D341Med (cell line): Measurements from ENCODE around the gene ELAVL3.
"Not testable (repeated sequence)": the region's sequence is repeated elsewhere in the genome, so short reads cannot be mapped to it uniquely, and the experiment has no call there.

Experiments used
- DNase-seq: peaks from one replicate; pipeline ENCODE4 v3.0.0; 2012; ENCODE audit warnings: low spot score

Gene ELAVL3

DNA sequence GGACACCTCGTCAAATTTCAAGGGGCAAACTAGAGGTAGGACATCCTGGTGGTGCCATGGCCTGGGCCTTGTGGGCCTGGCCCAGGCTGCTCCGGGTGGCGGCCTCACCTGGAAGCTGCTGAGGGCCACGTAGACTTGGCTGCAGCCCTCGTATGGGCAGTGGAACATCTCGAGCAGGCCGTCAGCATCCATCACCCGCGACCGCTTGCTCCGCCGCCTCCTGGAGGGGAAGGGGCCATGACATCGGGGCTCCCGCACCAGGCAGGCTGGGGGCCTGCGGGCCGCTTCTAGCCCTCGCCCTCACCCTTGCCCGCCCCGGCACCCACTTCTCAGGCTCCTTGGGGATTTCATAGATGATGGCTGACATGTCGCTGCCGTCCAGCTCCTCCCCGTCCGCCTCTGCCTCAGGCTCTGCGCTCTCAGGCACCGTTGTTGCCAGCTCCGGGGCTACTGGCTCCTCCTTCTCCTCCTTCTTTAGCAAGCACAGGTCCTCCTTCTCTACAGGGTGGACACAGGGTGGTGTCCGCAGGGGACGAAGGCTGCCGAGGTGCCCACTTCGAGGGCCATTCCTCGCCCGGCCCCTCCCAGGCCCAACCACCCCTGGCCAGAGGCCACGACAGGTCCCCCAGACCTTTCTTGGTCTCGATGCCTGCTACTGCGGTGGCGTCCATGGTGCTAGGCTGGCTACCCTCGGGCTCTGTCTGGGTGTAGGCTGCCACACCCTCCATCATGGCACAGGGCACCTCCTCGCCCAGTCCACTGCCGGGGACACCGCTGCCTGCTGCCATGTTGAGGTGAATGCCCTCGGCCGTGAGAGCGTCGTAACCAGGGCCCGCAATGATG, 6.0 kb upstream of the ELAVL3 start:
- peak; percentile 33 for DNase-seq

DNA sequence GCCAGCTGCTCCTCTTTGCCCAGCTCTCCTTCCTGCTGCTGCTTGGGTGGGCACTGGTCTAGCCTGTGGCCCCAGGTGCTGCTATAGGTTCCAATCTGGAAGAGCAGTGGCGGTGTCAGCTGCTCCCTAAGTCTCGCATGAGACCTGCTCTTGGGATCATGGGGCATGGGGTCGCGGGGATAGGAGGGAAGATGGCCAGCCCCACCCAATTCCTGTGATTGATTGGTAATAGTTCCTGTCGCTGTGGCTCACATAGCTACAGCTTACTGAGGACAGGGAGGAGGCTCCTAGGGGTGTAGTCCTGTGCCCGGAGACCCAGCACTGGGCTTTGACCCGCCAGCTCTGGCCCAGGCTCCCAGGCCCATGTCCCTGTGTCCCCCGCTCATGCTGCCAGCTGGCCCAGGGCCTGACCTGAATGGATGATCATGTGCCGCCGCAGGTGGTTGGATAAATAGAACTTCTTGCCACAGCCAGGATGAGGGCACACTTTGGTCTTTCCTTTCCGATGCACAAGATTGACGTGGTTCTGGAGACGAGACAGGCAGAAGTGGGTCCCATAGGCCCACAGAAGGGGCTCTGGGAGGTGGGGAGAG, 4.5 kb upstream of the ELAVL3 start:
- DNase-seq: peak; percentile 18

DNA sequence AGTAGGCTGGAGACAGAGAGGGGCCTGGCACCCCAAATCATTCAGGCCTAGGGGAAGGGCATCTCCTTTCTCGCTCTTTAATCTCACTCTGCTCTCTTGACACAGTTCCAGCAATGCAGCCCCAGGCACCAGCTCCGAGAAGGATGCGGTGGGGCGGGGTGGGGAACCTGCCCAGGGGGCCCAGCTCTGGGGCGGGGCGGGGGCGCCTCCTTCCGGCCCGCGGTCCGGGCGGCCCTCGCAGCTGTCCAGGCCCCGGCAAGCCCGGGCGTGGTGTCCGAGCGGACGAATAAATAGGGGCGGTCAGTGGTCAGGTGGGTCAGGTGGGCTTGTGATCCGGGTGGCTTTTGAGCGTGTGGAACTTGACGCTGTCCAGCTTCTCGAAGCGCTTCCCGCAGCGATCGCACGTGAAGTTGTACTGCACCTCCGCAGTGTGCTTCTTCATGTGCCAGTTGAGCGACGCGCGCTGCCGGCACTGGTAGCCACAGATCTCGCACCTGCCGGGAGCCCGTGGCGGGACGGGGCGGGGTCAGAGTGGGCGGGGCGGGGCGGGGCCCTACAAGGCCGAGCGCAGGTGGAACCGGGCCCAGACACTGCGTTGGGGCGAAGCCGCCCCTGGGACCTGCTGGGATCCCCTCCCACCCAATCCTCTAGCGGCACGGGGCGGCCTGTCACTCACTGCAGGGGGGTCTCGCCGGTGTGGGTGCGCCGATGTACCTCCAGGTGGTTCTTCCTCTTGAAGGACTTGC, 2.7 kb upstream of the ELAVL3 start:
- DNase-seq: peak; percentile 31

DNA sequence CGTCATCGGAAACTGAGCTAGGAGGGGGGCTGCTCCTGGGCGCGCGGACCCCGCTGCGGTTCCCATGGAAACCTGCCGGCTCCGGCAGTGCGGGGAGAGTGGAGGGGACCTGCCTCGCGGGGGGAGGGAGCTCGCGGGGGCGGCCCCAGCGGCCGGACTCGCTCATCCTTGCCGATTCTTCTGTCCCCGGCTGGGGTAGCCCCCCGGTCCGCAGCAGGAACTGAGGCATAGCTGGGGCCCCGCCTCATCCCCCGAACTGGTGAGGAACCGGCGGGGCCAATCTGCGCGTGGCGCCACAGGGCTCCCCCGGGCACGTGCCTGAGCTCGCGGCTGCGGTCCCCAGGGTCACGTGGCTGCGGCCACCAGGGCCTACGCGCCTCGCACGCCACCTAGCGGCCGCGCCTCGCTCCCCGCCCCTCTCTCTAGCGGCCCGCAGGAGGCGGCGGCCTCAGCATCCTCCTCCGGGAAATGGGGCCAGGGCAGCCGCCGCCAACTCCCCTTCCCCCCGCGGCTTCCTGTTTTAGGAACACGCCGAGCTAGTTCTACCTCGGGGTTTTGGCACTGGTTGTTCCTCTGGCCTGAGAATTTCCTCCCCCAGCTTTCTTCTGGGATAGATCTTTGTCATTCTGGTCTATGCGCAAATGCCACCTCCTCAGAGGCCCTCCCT, 1.7 kb upstream of the ELAVL3 start:
- peak; percentile 97 for DNase-seq

DNA sequence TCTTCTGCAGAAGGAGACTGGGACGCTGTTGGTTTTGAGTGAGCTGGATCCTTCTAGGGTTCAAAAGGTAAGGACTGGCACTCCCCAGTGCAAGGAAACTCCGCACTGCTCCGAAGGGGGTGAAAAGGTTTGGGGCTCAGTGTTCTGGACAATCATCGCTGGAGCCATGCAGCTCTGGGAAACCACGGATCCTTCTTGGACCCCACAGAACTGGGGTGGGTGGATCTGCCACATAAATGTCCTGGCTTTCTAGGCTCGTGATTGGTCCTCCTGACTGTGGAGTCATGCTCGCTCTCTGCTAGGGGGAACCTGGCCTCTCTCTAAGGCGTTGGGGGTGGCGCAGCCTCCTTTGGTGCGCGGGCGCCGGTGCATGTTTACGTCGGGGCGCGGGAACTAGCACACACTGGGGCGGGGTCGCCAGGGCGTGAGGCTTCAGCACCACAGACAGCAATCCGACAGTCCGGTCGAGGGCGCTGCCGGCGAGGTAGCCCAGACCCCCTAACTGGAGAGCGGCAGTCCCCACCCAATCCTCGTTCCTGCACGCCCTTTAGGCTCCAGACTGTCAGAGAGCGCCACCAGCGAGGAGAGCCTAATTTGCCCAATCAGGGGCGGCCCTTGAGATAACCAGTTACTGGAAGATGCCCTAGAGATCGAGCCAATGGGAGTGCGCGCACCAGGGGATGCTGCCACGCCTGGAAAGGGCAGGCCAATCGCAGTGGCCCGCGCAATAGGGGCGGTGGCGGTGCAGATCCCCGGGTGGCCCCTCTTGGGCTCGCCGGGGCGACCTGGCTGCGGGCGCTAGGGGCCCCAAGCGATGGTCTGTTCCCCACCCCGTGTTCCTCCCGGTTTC, 913 bp upstream of the ELAVL3 start:
- peak; percentile 95 for DNase-seq

DNA sequence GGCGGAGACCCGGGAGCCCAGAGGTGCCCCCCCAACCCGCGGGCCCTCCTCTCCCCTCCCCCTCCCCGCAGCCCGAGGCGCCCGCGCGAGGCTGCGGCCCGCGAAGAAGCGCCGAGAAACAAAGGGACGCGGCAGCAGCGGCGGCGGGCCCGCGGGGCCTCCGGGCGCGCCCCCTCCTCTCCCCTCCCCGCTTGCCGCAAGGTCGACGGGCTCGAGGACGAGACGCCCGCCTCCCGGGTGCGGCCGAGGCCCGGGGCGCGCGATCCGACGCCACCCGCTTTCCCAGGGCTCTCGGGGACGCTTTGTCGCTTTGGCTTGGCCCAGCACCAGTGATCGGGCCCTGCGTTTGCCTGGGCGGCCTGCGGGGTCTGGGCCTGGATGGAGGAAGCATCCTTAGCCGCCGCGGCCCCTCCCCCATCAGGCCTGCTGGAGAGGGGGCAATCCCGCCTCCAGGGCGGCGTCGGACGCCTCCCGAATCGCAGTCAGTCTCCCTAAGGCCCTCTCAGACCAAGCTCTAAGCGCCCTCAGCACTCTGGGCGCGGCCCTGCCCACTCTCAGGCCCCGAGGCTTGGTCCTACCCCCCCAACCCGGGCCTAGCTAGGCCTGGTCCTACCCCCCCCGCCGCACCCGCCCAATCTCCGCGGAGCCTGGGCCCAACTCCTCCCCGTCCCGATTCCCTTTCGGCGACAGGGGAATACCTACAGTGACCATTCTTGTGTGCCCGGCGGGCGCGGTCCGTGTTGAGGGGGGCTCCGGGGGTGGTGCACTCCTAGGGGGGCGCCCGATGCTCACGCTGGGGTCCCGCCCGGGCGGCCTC, 740 bp downstream of the ELAVL3 start:
- peak; percentile 63 for DNase-seq

DNA sequence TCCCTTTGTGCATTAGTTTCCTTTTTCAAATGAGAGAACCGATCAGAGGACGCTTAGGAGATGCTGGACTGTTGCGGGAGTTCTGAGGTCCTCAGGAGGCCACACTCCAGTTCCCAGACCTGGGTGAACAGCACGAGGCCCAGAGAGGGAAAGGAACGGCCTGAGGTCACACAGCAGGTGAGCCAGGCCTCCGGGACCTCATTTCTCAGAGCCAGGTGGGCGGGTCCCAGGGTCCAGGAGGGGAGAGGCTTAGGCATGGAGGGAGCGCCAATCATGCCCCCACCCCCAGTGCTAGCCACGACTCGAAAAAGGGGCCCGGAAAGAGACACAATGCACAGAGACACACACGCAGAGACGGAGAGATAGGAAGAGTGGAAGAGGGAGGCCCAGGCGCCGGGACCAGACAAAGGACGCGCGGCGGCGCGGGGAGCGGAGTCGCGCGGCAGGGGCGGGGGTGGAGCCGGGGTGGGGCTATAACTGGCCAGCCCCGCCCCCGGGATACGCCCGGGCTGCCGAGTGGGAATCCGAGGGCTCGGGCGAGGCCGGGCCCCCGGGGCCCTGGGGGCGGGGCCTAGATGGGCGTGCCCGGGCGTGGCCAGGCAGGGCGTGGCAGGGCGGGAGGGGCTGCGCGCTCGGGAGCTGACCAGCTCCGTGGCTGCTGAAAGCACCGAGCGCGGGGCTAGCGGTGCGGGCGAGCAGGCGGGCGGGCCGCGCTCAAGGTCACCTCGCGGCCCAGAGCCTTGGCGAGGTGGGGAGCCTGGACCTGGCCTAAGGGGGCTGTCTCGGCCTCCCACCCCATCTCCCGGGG, 1.6 kb downstream of the ELAVL3 start:
- DNase-seq: peak; percentile 97

DNA sequence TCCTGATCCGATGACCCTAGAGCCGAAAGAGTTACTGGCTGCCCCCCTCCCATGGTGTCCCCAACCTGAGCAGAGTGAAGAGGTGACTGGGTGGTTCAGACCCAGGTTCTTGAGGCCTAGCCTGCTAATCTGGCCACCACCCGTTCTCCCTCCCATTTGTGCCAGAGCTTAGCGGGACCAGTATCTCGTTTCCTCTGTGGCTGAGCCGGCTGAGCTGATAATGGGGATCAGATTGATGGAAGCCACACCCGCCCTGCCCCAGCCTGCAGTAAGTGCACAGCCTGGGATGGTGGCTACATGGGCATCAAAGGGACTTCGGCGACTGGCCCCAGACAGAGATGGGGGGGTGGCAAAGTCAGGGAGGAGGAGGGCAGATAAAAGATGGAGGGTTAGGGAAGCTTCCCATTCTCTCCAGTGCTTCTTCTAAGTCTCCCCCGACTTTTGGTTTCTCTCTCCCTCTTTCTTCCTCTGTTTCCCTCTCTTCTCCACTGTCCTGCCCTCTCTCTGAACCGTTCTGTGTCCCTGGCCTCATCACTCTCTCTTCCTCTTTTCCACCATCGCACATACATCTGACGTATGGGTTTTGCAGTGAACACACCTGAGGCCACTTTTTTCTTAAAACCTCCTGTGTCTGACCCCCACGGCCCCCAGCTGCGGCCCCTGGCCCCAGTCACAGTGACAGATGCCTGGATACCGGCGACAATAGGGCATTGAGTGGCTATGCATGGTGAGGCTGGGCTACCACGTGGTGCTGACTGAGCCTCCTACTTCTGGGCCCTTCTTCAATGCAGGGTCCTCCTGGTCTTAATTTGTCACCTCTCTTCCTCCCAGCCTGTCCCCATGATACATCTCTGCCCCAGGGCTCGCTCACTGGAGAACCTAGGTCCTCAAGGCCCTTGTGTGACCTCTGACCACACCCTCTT, 2.4 kb downstream of the ELAVL3 start:
- DNase-seq: peak; percentile 85

DNA sequence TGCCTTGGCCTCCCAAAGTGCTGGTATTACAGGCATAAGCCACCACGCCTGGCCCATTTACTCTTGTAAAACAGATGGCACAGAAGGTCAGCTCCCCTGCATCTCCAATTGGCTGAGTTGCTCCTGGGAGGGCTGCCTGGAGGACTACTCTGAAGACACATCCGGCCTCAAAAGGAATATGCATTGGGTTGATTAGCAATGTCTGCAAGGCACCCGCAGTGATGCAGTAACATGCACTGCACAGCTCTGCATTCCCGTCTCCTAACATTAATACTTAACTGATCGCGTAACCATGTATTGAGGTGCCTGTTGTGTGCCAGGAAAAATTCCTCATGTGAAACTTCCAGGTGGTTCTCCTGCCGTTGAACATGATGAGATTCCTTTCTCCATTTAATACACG, 5.0 kb downstream of the ELAVL3 start:
- DNase-seq: no peak

DNA sequence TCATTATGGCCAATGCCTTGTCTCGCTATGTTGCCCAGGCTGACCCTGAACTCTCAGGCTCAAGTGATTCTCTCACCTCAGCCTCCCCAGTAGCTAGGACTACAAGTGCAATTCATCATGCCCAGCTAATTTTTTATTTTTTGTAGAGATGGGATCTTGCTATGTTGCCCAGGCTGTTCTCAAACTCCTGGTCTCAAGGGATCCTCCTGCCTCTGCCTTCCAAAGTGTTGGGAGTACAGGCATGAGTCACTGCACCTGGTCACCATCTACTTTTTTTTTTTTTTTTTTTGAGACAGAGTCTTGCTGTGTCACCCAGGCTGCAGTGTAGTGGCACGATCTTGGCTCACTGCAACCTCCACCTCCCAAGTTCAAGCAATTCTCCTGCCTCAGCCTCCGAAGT, 5.5 kb downstream of the ELAVL3 start:
- DNase-seq: not testable (repeated sequence)

DNA sequence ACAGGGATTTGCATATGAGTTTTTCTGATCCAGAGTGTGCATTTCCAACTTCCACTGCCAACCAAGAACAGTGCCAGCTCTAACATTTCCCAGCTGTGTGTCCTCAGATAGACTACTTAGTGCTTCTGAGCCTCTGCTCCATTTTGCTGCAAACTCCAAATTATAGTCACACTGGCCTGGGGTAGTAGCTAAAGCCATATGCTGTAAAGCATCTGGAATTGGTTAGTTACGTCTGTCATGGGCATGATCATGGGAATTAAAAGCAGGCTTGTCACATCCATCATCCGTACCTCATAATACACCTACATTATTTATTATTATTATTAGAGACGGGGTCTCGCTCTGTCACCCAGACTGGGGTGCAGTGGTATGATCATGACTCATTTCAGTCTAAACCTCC, 7.1 kb downstream of the ELAVL3 start:
- DNase-seq: no peak

DNA sequence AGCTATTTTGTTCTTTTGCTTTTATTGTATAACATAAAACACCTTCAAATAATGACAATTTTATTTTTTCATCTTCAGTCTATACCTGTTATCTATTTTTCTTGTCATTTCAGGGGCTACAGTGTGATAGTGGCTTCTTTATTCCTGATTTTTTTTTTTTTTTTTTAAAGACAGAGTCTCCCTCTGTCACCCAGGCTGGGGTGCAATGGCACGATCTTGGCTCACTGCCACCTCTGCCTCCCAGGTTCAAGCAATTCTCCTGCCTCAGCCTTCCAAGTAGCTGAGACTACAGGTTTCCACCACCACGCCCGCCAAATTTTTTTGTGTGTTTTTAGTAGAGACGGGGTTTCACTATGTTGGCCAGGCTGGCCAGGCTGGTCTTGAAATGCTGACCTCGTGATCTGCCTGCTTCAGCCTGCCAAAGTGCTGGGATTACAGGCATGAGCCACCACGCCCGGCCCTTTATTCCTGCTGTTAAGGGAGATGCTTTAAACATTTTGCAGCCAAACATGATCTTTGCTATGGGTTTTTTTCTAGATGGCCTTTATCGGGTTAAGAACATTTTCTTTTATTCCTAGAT, 12.5 kb downstream of the ELAVL3 start:
- DNase-seq: not testable (repeated sequence)

DNA sequence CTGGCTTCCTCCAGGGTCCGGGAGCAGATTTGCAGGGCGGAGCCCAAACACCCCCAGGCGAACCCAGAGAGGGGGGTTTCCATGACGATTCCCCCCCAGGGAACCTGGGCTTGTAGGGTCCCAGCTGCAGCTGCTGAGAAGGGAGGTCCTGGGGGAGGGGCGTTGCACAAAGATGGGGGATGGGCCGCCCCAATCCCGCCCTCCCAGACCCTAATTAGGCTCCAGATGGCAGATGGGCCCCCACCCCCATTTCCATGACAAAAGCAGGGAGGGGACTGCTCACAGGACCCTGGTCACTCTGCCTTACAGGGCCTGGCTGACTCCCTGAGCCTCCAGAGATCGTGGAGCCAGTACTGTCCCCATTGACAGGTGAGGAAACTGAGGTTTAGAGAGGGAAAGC, 15.2 kb downstream of the ELAVL3 start:
- DNase-seq: no peak

DNA sequence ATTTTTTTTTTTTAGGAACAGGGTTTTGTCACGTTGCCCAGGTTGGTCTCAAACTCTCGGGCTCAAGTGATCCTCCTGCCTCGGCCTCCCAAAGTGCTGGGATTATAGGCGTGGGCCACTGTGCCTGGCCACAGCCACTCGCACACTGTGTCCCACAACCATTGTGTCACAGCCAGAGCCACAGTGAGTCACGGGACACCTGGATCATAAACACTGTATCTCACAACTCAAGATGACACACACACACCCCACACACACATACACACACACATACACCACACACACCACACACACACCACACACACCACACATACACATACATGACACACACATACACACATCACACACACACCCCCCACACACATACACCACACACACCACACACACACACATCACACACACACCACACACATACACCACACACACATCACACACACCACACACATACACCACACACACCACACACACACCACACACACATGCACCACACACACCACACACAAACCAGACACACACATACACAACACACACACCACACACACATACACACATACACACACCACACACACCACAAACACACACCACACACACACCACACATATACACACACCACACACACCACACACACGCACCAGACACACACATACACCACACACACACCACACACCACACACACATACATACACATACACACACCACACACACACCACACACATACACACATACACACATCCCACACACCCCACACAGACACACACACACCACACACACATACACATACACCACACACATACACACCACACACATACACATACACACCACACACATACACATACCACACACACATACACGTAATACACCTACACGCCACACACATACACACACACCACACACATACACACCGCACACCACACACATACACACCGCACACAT, 16.2 kb downstream of the ELAVL3 start:
- no peak for DNase-seq

DNA sequence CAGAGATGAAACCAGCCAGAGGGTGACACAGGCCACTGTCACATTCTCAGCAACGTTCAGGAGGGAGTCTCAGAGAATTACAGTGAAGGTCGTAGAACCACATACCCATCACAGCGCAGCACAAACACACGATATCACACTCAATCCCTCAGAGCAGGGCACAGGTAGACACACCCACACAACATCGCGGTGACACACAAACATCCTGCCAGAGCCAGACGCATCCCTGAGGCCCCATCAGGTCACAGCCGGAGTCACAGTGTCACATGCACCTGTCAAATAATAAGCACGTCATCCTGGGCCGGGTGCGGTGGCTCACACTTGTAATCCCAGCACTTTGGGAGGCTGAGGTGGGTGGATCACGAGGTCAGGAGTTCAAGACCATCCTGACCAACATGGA, 17.5 kb downstream of the ELAVL3 start:
- no peak for DNase-seq

DNA sequence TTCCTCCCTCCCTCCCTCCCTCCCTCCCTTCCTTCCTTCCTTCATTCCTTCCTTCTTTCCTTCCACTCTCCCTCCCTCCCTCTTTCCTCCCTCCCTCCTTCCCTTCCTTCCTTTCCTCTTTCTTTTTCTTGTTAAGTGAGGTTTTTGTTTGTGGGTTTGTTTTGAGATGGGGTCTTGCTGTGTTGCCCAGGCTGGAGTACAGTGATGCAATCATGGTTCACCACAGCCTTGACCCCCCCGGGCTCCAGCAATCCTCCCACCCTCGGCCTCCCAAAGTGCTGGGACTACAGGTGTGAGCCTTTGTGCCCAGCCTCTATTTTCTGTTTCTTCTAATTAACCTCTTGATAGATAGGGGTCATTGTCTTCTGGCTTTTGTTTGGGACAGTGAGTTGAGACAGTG, 19.4 kb downstream of the ELAVL3 start:
- no peak for DNase-seq

DNA sequence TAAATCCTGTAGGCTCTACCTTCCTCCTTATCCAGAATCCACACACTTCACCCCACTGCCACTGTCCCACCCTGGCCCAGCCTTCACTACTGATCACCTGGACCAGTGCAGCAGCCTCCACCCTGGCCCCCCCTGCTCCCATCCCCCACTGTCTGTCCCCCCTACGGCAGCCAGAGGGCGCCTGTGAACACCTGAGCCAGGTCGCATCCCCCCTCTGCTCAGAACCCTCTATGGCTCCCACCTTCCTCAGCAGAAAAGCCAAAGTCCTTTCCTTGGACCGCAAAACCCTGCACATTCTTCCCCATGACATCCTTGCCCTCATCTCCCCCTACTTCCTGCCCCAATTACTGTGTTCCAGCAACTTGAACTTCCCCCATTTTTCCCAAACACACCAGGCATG, 20.6 kb downstream of the ELAVL3 start:
- peak; percentile 49 for DNase-seq
